Measurements from ENCODE around the gene FRY. TPM values are rescaled to one million over a fixed set of nuclear protein-coding genes. Genes with fewer than 3 reads are reported as not detected.

Gene FRY
- total and polyA plus RNA-seq, 10 of the 15 experiments (the other 5 are each of a cell fraction or from before 2014, with no cell fraction given) = 0.18 to 1.4 (median 0.30) TPM

DNA sequence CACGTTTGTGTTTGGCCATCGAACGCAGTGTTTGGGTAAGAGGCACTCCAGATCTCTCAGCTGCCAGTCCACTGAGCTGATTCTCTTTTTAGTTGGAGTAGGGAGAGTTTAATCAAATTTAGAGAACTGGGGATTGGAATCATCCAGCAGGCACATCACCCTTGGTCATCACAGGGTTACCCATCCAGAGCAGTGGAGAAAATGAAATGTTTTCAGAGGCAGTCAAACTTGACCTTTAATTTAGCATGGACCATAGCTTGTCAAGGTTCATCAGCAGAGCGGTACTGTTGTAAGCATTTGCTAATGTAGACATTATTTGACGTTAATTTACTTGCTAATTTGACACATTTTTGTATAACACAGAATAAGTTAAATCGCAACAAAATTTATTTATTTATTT is 18.4 kb upstream of the FRY start:
- ATAC-seq = no peak
- Histone ChIP-seq H3K36me3 (ENCODE audit: control insufficient read depth in 2 of 2, insufficient read depth in 2 of 2, low read length in 1 of 2) (no peaks in the 10 kb centered on the region), H3K4me1 (ENCODE audit: control insufficient read depth, insufficient read depth, low read length) (no peaks in the 10 kb centered on the region; the same call in 1 of the 2 replicates), H3K4me3 (no peak overlapping the region), H3K27ac (ENCODE audit: control insufficient read depth, insufficient read depth) (no peak overlapping the region), H4K20me1 (ENCODE audit: control insufficient read depth, insufficient read depth) (no peaks in the 10 kb centered on the region), H3K9ac (ENCODE audit: control insufficient read depth, insufficient read depth, low read length) (no peak overlapping the region), H3K79me2 (ENCODE audit: control insufficient read depth, insufficient read depth, low read length) (no peaks in the 10 kb centered on the region), H3K27me3 (replicated peaks in 1 of 2; ENCODE audit: control insufficient read depth in 2 of 2, insufficient read depth in 2 of 2, low read length in 1 of 2) (no peaks in the 10 kb centered on the region), H2AFZ (ENCODE audit: control insufficient read depth, low read depth, low read length) (no peak overlapping the region), H3K4me2 (ENCODE audit: control insufficient read depth, insufficient read depth) (no peak overlapping the region), H3K9me3 (replicated peaks; ENCODE audit: control insufficient read depth, insufficient read depth, low read length) (no peaks in the 10 kb centered on the region)
- no peak for DNase-seq (ENCODE audit: low read depth, low spot score)
- ChIA-PET POLR2A (no interaction called here), CTCF (no interaction called here), RAD21 (ENCODE audit: unreplicated experiment) (interaction anchor here (0.8 kb wide), 1 partner anchor 103 kb away, joined by 5 read pairs; no protein-coding TSS in a partner anchor), SMC1A (ENCODE audit: uncharacterized antibody, unreplicated experiment) (interaction anchor here (0.9 to 1.1 kb wide), 2 partner anchors 45 to 103 kb away, joined by 4 to 5 read pairs; no protein-coding TSS in a partner anchor)
- in situ Hi-C loops (cut with MboI) = no loop called here
- BruUV-seq (replicated peaks) = no TSS peak
- WGBS (ENCODE audit: insufficient coverage, insufficient replicate concordance, low lambda C conversion rate, missing lambda C conversion rate) = 72% methylated on average over 6 of the region's 6 CpGs
- FAIRE-seq = no peak
- TF ChIP-seq STAT3 (IDR thresholded peaks at IDR 0.05; ENCODE audit: low read depth, low read length) = no peak
- TF ChIP-seq RFX5 (IDR thresholded peaks at IDR 0.05; ENCODE audit: low read depth, low read length) = no peak
- TF ChIP-seq ZNF622 (IDR thresholded peaks at IDR 0.05) = no peak
- no peak for TF ChIP-seq HDGF (IDR thresholded peaks at IDR 0.05)
- TF ChIP-seq POU2F2 (IDR thresholded peaks at IDR 0.05; ENCODE audit: borderline replicate concordance, low read depth, low read length) = no peak
- TF ChIP-seq ZBTB11 (CRISPR knock-in tag; IDR thresholded peaks at IDR 0.05) = no peak
- TF ChIP-seq, protein P1, sequence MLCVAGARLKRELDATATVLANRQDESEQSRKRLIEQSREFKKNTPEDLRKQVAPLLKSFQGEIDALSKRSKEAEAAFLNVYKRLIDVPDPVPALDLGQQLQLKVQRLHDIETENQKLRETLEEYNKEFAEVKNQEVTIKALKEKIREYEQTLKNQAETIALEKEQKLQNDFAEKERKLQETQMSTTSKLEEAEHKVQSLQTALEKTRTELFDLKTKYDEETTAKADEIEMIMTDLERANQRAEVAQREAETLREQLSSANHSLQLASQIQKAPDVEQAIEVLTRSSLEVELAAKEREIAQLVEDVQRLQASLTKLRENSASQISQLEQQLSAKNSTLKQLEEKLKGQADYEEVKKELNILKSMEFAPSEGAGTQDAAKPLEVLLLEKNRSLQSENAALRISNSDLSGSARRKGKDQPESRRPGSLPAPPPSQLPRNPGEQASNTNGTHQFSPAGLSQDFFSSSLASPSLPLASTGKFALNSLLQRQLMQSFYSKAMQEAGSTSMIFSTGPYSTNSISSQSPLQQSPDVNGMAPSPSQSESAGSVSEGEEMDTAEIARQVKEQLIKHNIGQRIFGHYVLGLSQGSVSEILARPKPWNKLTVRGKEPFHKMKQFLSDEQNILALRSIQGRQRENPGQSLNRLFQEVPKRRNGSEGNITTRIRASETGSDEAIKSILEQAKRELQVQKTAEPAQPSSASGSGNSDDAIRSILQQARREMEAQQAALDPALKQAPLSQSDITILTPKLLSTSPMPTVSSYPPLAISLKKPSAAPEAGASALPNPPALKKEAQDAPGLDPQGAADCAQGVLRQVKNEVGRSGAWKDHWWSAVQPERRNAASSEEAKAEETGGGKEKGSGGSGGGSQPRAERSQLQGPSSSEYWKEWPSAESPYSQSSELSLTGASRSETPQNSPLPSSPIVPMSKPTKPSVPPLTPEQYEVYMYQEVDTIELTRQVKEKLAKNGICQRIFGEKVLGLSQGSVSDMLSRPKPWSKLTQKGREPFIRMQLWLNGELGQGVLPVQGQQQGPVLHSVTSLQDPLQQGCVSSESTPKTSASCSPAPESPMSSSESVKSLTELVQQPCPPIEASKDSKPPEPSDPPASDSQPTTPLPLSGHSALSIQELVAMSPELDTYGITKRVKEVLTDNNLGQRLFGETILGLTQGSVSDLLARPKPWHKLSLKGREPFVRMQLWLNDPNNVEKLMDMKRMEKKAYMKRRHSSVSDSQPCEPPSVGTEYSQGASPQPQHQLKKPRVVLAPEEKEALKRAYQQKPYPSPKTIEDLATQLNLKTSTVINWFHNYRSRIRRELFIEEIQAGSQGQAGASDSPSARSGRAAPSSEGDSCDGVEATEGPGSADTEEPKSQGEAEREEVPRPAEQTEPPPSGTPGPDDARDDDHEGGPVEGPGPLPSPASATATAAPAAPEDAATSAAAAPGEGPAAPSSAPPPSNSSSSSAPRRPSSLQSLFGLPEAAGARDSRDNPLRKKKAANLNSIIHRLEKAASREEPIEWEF (IDR thresholded peaks at IDR 0.05; ENCODE audit: insufficient replicate concordance, low read depth, low read length) = no peak
- no peak for TF ChIP-seq ZNF384 (IDR thresholded peaks at IDR 0.05; ENCODE audit: borderline replicate concordance, low read depth, low read length)
- TF ChIP-seq, protein P2, sequence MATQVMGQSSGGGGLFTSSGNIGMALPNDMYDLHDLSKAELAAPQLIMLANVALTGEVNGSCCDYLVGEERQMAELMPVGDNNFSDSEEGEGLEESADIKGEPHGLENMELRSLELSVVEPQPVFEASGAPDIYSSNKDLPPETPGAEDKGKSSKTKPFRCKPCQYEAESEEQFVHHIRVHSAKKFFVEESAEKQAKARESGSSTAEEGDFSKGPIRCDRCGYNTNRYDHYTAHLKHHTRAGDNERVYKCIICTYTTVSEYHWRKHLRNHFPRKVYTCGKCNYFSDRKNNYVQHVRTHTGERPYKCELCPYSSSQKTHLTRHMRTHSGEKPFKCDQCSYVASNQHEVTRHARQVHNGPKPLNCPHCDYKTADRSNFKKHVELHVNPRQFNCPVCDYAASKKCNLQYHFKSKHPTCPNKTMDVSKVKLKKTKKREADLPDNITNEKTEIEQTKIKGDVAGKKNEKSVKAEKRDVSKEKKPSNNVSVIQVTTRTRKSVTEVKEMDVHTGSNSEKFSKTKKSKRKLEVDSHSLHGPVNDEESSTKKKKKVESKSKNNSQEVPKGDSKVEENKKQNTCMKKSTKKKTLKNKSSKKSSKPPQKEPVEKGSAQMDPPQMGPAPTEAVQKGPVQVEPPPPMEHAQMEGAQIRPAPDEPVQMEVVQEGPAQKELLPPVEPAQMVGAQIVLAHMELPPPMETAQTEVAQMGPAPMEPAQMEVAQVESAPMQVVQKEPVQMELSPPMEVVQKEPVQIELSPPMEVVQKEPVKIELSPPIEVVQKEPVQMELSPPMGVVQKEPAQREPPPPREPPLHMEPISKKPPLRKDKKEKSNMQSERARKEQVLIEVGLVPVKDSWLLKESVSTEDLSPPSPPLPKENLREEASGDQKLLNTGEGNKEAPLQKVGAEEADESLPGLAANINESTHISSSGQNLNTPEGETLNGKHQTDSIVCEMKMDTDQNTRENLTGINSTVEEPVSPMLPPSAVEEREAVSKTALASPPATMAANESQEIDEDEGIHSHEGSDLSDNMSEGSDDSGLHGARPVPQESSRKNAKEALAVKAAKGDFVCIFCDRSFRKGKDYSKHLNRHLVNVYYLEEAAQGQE (IDR thresholded peaks at IDR 0.05; ENCODE audit: low read depth, low read length) = no peak
- no peak for TF ChIP-seq BCL11A (IDR thresholded peaks at IDR 0.05; ENCODE audit: low read depth, low read length)
- TF ChIP-seq CHD4 (IDR thresholded peaks at IDR 0.05) = no peak
- no peak for TF ChIP-seq TARDBP (IDR thresholded peaks at IDR 0.05; ENCODE audit: borderline replicate concordance)
- intact Hi-C loops (cut with micrococcal nuclease; ENCODE audit: unreplicated experiment) = loop anchor here (10.0 kb wide), 1 partner anchor 188 kb away; no protein-coding TSS in a partner anchor
